HepG2 (cell line): ENCODE results near the gene HSPA1B. TPM values are rescaled to one million over a fixed set of nuclear protein-coding genes. Genes with fewer than 3 reads are reported as not detected.

Experiments
- ATAC-seq: fragments of 200-7000 bp; cut with Tn5 transposase; 3 replicates; pipeline ENCODE4 v1.9.1; 2020; ENCODE audit warnings: mild to moderate bottlenecking, moderate library complexity
- BruUV-seq: library from RNA; stranded (reverse); fragments of 400-500 nt; replicated peaks from 2 replicates; lab custom pipeline; 2021; lab: Mats Ljungman, UMichigan
- CTCF ChIA-PET: fragments of 300-600 bp; formaldehyde crosslinking; extraction: SDS; loops from one replicate; lab custom pipeline; 2021; ENCODE audit warnings: low total read pairs, inconsistent platforms, low intra/inter-chr PET ratio; lab: Yijun Ruan, JAX
- POLR2A ChIA-PET: fragments of 350-600 bp; sonication (Branson Sonifier 250); formaldehyde crosslinking; loops from one replicate; lab custom pipeline; 2020; ENCODE audit warnings: antibody characterized with exemption, inconsistent platforms; lab: Yijun Ruan, JAX
- DNase-seq: peaks from one replicate; pipeline ENCODE4 v3.0.0-alpha.2; 2015; ENCODE audit warnings: low spot score
- FAIRE-seq: peaks from 3 replicates; lab custom pipeline; 2011; peaks lifted over from hg19 to GRCh38; lab: Jason Lieb, UNC
- H2AFZ ChIP-seq: one replicate; pipeline ENCODE4 v1.6.1; 2011; ENCODE audit warnings: low read length, inconsistent platforms
- H3K27ac ChIP-seq: fragments of 300-600 bp; 3 replicates; pipeline ENCODE4 v1.8.0; 2011; ENCODE audit warnings: mixed run types, mild to moderate bottlenecking, mixed read lengths, low read length, inconsistent platforms; ENCODE audit not compliant: insufficient read depth; ENCODE audit errors: extremely low read length
- H3K27me3 ChIP-seq, 2 experiments: fragments of 200-600 bp in 1 of 2; 2 replicates in 1 of 2; 3 replicates in 1 of 2; pipeline versions ENCODE4 v1.6.0 to v1.8.0; 2011; ENCODE audit warnings: low read length in 2 of 2, mild to moderate bottlenecking in 2 of 2, moderate library complexity in 2 of 2, inconsistent platforms in 1 of 2; ENCODE audit not compliant: insufficient read depth in 2 of 2, control insufficient read depth in 1 of 2
- H3K36me3 ChIP-seq, 2 experiments: fragments of 200-600 bp in 1 of 2; replicated peaks in 1 of 2; 2 replicates in 1 of 2; 3 replicates in 1 of 2; pipeline versions ENCODE4 v1.5.1 to v1.8.0; 2011; ENCODE audit warnings: low read length in 2 of 2, inconsistent platforms in 1 of 2; ENCODE audit not compliant: insufficient read depth in 2 of 2, control insufficient read depth in 1 of 2
- H3K4me1 ChIP-seq: 2 replicates; pipeline ENCODE4 v1.5.1; 2012; ENCODE audit warnings: low read length, inconsistent platforms; ENCODE audit not compliant: insufficient read depth
- H3K4me2 ChIP-seq: 2 replicates; pipeline ENCODE4 v1.6.0; 2011; ENCODE audit warnings: low read depth, low read length, inconsistent platforms
- H3K4me3 ChIP-seq, 3 experiments: fragments of 200-600 bp in 1 of 3; sonication (generic), shearing (Covaris generic) in 1 of 3; replicated peaks in 1 of 3; 2 replicates each; pipeline ENCODE4 v1.5.1; 2011 to 2016; ENCODE audit warnings: low read length in 3 of 3, inconsistent platforms in 2 of 3, low read depth in 2 of 3, mild to moderate bottlenecking in 2 of 3, control low read depth in 1 of 3, mixed read lengths in 1 of 3; ENCODE audit not compliant: insufficient read depth in 1 of 3
- H3K79me2 ChIP-seq: one replicate; pipeline ENCODE4 v1.6.1; 2011; ENCODE audit warnings: low read length, inconsistent platforms; ENCODE audit not compliant: insufficient read depth
- H3K9ac ChIP-seq: 2 replicates; pipeline ENCODE4 v1.6.0; 2011; ENCODE audit warnings: mild to moderate bottlenecking, low read depth, low read length, inconsistent platforms; ENCODE audit not compliant: insufficient read depth
- H3K9me3 ChIP-seq: 2 replicates; pipeline ENCODE4 v1.5.1; 2012; ENCODE audit warnings: mild to moderate bottlenecking, low read length
- H4K20me1 ChIP-seq: 2 replicates; pipeline ENCODE4 v1.6.0; 2011; ENCODE audit warnings: inconsistent platforms, mild to moderate bottlenecking, low read length, moderate library complexity; ENCODE audit not compliant: insufficient read depth
- AGO2 ChIP-seq: fragments of 200-400 bp; formaldehyde crosslinking; optimal IDR thresholded peaks from 2 replicates; pipeline ENCODE3; 2017; ENCODE audit warnings: mild to moderate bottlenecking, low read depth, low read length, moderate library complexity
- EED ChIP-seq: sonication (generic); formaldehyde crosslinking; IDR thresholded peaks from 2 replicates; pipeline ENCODE4 v1.5.0; 2020; ENCODE audit warnings: mild to moderate bottlenecking, missing genetic modification reagents
- HCFC1 ChIP-seq: fragments of 150-350 bp; IDR thresholded peaks from 2 replicates; pipeline ENCODE4 v1.6.1; 2014; ENCODE audit warnings: low read depth, low read length
- KDM5B ChIP-seq: sonication (generic); formaldehyde crosslinking; IDR thresholded peaks from 2 replicates; pipeline ENCODE4 v1.4.0; 2020; ENCODE audit warnings: missing genetic modification reagents, mild to moderate bottlenecking, borderline replicate concordance
- MEIS2 ChIP-seq: sonication (generic); formaldehyde crosslinking; IDR thresholded peaks from 2 replicates; pipeline ENCODE4 v1.9.0; 2021; ENCODE audit warnings: mild to moderate bottlenecking, missing genetic modification reagents
- RBFOX2 ChIP-seq: fragments of 200-400 bp; formaldehyde crosslinking; IDR thresholded peaks from 2 replicates; pipeline ENCODE4 v1.6.1; 2017; ENCODE audit warnings: low read depth, mild to moderate bottlenecking, low read length
- RBM22 ChIP-seq: fragments of 200-400 bp; formaldehyde crosslinking; optimal IDR thresholded peaks from 2 replicates; pipeline ENCODE3; 2017; ENCODE audit warnings: mild to moderate bottlenecking, low read length, moderate library complexity
- SMARCE1 ChIP-seq: fragments of 450-650 bp; IDR thresholded peaks from 2 replicates; pipeline ENCODE4 v1.6.1; 2017; ENCODE audit warnings: borderline replicate concordance
- ZNF12 ChIP-seq: sonication (generic); formaldehyde crosslinking; IDR thresholded peaks from 2 replicates; pipeline ENCODE4 v1.5.0; 2020; ENCODE audit warnings: missing genetic modification reagents
- ZNF564 ChIP-seq: sonication (generic); formaldehyde crosslinking; IDR thresholded peaks from 2 replicates; pipeline ENCODE4 v1.8.1; 2023; ENCODE audit warnings: mild to moderate bottlenecking, missing genetic modification reagents
- ZSCAN25 ChIP-seq: sonication (generic); formaldehyde crosslinking; IDR thresholded peaks from 2 replicates; pipeline ENCODE4 v1.8.0; 2022; ENCODE audit warnings: mild to moderate bottlenecking, missing genetic modification reagents
- WGBS: methylation state at CpG from one replicate; pipeline ENCODE4 v1.1.6; 2017; ENCODE audit warnings: low lambda C conversion rate; 5-methylcytosine and 5-hydroxymethylcytosine counted together
- in situ Hi-C: cut with HindIII; loops from 2 replicates; pipeline ENCODE4 v1.10.0; 2017; ENCODE audit warnings: low pct_unique_long_range_greater_than_20kb; ENCODE audit not compliant: extremely low pct_ligation_motif_present
- intact Hi-C: fragments of 100-400 bp; cut with micrococcal nuclease; formaldehyde crosslinking; loops from one replicate; pipeline ENCODE4 v1.10.0; 2022; ENCODE audit not compliant: unreplicated experiment
- polyA plus RNA-seq, 8 experiments: library from polyadenylated mRNA; depleted of rRNA in 3 of 8; stranded (reverse) in 7 of 8; unstranded in 1 of 8; fragments of >200 nt; fragmentation: Illumina TruSeq in 4 of 8; extraction: Trizol in 4 of 8; gene quantifications; 2 replicates each; pipeline versions ENCODE4 v1.2.1 to v1.2.3, GENCODE V29; 2011 to 2016; ENCODE audit warnings: low read depth in 4 of 8, missing spikeins in 1 of 8, mixed read lengths in 1 of 8; ENCODE audit not compliant: insufficient read depth in 1 of 8
- total RNA-seq, 5 experiments: library from RNA; depleted of rRNA; stranded (reverse); fragments of >200 nt; fragmentation: Illumina TruSeq; extraction: Trizol; gene quantifications; 2 replicates each; pipeline ENCODE4 v1.2.3, GENCODE V29; 2016; ENCODE audit warnings: low read depth in 1 of 5
- TF ChIP-seq, protein P1 (sequence below): sonication (generic); formaldehyde crosslinking; conservative IDR thresholded peaks from 2 replicates; pipeline ENCODE4 v1.4.0; 2020; ENCODE audit warnings: missing genetic modification reagents
- TF ChIP-seq, protein P2 (sequence below): sonication (generic); formaldehyde crosslinking; IDR thresholded peaks from 2 replicates; pipeline ENCODE4 v1.5.1; 2020; ENCODE audit warnings: missing genetic modification reagents, mild to moderate bottlenecking, borderline replicate concordance
- TF ChIP-seq, protein P3 (sequence below): sonication (generic); formaldehyde crosslinking; IDR thresholded peaks from 2 replicates; pipeline ENCODE4 v1.8.0; 2022; ENCODE audit warnings: missing genetic modification reagents, mild to moderate bottlenecking, borderline replicate concordance

HSPA1B gene
- total and polyA plus RNA-seq, 2 of the 13 experiments (the other 11 are each of a cell fraction or from before 2014, with no cell fraction given) = 26.0 to 186 TPM

DNA sequence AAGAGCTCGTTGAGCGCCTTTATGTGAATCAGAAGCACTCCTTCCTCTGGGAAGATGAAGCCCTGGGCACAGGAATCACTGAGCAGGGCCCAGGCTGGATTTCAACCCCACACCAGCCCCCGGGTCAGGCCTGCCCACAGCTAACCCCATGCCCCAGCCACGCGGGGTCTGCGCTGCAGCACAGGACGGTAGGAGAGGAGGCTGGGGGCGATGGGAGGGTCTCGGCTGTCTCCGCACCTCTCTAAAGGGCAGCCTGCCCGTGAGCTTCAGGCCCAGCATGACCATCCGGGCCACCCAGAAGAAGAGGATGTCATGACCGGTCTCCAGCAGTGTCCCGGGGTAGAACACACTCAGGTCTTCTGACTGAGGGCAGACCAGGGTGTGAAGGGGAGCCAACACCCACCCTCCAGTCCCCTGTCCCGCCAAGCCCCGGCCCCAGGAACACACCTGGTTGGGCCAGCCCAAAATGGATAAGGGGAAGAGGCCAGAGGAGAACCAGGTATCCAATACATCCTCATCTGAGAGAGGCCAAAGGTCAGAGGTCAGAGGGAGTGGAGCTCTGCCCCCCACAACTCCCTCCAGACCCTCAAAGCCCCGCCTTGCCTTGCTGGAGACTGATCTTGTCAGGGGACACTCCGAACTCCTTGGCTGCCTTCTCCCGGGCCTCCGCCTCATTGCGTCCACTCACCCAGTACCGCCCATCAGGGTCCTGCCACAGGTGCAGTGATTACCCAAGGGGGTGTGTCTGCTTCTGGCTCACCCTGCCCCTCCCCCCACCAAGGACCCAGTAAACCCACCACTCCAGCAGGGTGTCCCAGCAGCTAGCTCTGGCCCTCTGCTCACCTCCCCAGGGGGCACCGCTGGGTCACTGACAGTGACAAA lies 46.1 kb upstream of the HSPA1B start (continued):
- TF ChIP-seq, protein P1, sequence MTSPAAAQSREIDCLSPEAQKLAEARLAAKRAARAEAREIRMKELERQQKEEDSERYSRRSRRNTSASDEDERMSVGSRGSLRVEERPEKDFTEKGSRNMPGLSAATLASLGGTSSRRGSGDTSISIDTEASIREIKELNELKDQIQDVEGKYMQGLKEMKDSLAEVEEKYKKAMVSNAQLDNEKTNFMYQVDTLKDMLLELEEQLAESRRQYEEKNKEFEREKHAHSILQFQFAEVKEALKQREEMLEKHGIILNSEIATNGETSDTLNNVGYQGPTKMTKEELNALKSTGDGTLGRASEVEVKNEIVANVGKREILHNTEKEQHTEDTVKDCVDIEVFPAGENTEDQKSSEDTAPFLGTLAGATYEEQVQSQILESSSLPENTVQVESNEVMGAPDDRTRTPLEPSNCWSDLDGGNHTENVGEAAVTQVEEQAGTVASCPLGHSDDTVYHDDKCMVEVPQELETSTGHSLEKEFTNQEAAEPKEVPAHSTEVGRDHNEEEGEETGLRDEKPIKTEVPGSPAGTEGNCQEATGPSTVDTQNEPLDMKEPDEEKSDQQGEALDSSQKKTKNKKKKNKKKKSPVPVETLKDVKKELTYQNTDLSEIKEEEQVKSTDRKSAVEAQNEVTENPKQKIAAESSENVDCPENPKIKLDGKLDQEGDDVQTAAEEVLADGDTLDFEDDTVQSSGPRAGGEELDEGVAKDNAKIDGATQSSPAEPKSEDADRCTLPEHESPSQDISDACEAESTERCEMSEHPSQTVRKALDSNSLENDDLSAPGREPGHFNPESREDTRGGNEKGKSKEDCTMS (CRISPR knock-in tag) = no peak
- TF ChIP-seq RBM22 = peak; percentile 15

DNA sequence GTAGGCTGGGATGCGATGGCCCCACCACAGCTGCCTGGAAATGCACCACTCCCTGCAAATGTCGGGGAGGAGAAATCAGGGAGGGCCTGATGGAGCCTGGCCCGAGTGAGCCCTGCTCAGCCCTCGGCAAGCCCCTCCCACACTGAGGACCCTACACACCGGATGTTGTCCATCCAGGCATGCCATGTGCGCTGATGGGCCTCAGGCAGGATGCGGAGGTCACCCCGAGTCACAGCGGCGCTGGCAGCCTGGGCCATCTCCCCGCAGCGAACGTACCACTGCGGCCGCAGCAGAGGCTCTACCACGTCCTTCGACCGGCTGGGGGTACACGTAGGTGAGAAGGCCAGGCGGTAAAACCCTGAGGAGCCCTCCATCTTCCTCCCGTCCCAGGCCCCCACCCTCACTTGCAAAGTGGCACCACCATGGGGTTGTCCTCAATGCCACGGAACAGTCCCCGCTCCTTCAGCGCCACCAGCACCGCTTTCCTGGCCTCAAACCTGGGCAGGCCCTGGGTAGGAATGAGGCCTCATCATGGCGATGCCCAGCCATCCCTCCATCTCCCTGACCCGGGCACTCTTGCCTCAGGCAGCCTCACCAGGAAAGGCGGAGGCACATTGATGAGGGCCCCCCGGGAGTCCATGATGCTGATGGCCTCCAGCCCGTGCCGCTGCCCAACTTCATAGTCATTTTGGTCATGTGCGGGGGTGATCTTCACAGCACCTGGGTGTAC lies 45.2 kb upstream of the HSPA1B start:
- Histone ChIP-seq H3K36me3 (peaks cover 50 to 63% of the 10 kb centered on the region in 2 experiments), H3K4me3 (no peak overlapping the region), H3K27ac (no peak overlapping the region), H4K20me1 (no peaks in the 10 kb centered on the region), H2AFZ (no peak overlapping the region), H3K79me2 (no peaks in the 10 kb centered on the region), H3K4me2 (no peak overlapping the region), H3K9ac (no peak overlapping the region), H3K4me1 (peaks cover 21% of the 10 kb centered on the region), H3K27me3 (no peaks in the 10 kb centered on the region), H3K9me3 (no peaks in the 10 kb centered on the region)
- no peak for DNase-seq
- in situ Hi-C loops = no loop called here
- intact Hi-C loops = no loop called here
- BruUV-seq = no TSS peak
- POLR2A ChIA-PET = interaction anchor here (0.9 to 1.6 kb wide), 2 partner anchors 14 to 25 kb away, joined by 3 to 4 read pairs; partner anchors contain the start of genes LSM2 and VARS1
- ATAC-seq = no peak
- WGBS = 97% methylated on average over 26 of the region's 32 CpGs
- CTCF ChIA-PET = no interaction called here
- FAIRE-seq = no peak
- TF ChIP-seq AGO2 (peak; percentile 75), ZNF564 (CRISPR knock-in tag) (no peak), ZSCAN25 (CRISPR knock-in tag) (no peak), MEIS2 (CRISPR knock-in tag) (no peak), RBFOX2 (peak; percentile 75), KDM5B (CRISPR knock-in tag) (0 out of 2 replicates have a peak, but pooled peaks have one; percentile 22), EED (CRISPR knock-in tag) (no peak), ZNF12 (no peak), SMARCE1 (no peak), HCFC1 (no peak)
- TF ChIP-seq, protein P2, sequence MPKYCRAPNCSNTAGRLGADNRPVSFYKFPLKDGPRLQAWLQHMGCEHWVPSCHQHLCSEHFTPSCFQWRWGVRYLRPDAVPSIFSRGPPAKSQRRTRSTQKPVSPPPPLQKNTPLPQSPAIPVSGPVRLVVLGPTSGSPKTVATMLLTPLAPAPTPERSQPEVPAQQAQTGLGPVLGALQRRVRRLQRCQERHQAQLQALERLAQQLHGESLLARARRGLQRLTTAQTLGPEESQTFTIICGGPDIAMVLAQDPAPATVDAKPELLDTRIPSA = no peak
- TF ChIP-seq, protein P3, sequence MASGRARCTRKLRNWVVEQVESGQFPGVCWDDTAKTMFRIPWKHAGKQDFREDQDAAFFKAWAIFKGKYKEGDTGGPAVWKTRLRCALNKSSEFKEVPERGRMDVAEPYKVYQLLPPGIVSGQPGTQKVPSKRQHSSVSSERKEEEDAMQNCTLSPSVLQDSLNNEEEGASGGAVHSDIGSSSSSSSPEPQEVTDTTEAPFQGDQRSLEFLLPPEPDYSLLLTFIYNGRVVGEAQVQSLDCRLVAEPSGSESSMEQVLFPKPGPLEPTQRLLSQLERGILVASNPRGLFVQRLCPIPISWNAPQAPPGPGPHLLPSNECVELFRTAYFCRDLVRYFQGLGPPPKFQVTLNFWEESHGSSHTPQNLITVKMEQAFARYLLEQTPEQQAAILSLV (CRISPR knock-in tag) = no peak
